ENCODE results near the gene ADAMTSL1.

The ADAMTSL1 gene

GRCh38 chr9:18448101-18448500, 25.9 kb upstream of the ADAMTSL1 start:
- DNase-seq (ENCODE audit: low spot score) = no peak
- in situ Hi-C loops (cut with MboI; ENCODE audit: low pct_unique_long_range_greater_than_20kb, low sequenced_read_pairs, unreplicated experiment) = loop anchor here (25.0 kb wide), 1 partner anchor 186 kb away; no protein-coding TSS in a partner anchor
- TF ChIP-seq CTCF (IDR thresholded peaks at IDR 0.05; ENCODE audit: extremely low read depth, insufficient read depth, missing control alignments) = no peak

- no peak for TF ChIP-seq CTCF (IDR thresholded peaks at IDR 0.05; ENCODE audit: extremely low read depth, insufficient read depth, missing control alignments)
- in situ Hi-C loops (cut with MboI; ENCODE audit: low pct_unique_long_range_greater_than_20kb, low sequenced_read_pairs, unreplicated experiment) = no loop called here
- no peak for DNase-seq (ENCODE audit: low spot score)
These were observed 22.5 kb upstream of the ADAMTSL1 start for GRCh38 chr9:18451406-18451805.

GRCh38 chr9:18452276-18452675, 21.7 kb upstream of the ADAMTSL1 start:
- in situ Hi-C loops (cut with MboI; ENCODE audit: low pct_unique_long_range_greater_than_20kb, low sequenced_read_pairs, unreplicated experiment) = no loop called here
- DNase-seq (ENCODE audit: low spot score) = no peak
- TF ChIP-seq CTCF (IDR thresholded peaks at IDR 0.05; ENCODE audit: extremely low read depth, insufficient read depth, missing control alignments) = no peak

GRCh38 chr9:18456624-18457237, 17.2 kb upstream of the ADAMTSL1 start:
- in situ Hi-C loops (cut with MboI; ENCODE audit: low pct_unique_long_range_greater_than_20kb, low sequenced_read_pairs, unreplicated experiment) = no loop called here
- DNase-seq (ENCODE audit: low spot score) = no peak
- no peak for TF ChIP-seq CTCF (IDR thresholded peaks at IDR 0.05; ENCODE audit: extremely low read depth, insufficient read depth, missing control alignments)

GRCh38 chr9:18457510-18457909, 16.4 kb upstream of the ADAMTSL1 start:
- no peak for DNase-seq (ENCODE audit: low spot score)
- in situ Hi-C loops (cut with MboI; ENCODE audit: low pct_unique_long_range_greater_than_20kb, low sequenced_read_pairs, unreplicated experiment) = no loop called here
- no peak for TF ChIP-seq CTCF (IDR thresholded peaks at IDR 0.05; ENCODE audit: extremely low read depth, insufficient read depth, missing control alignments)

- in situ Hi-C loops (cut with MboI; ENCODE audit: low pct_unique_long_range_greater_than_20kb, low sequenced_read_pairs, unreplicated experiment) = no loop called here
These were observed 13.9 kb upstream of the ADAMTSL1 start for GRCh38 chr9:18459962-18460584.

More at GRCh38 chr9:18459962-18460584, 13.9 kb upstream of the ADAMTSL1 start:
- TF ChIP-seq CTCF (IDR thresholded peaks at IDR 0.05; ENCODE audit: extremely low read depth, insufficient read depth, missing control alignments) = no peak
- DNase-seq (ENCODE audit: low spot score) = no peak
